ENCODE measurements around the gene LSR.

The LSR gene

DNA sequence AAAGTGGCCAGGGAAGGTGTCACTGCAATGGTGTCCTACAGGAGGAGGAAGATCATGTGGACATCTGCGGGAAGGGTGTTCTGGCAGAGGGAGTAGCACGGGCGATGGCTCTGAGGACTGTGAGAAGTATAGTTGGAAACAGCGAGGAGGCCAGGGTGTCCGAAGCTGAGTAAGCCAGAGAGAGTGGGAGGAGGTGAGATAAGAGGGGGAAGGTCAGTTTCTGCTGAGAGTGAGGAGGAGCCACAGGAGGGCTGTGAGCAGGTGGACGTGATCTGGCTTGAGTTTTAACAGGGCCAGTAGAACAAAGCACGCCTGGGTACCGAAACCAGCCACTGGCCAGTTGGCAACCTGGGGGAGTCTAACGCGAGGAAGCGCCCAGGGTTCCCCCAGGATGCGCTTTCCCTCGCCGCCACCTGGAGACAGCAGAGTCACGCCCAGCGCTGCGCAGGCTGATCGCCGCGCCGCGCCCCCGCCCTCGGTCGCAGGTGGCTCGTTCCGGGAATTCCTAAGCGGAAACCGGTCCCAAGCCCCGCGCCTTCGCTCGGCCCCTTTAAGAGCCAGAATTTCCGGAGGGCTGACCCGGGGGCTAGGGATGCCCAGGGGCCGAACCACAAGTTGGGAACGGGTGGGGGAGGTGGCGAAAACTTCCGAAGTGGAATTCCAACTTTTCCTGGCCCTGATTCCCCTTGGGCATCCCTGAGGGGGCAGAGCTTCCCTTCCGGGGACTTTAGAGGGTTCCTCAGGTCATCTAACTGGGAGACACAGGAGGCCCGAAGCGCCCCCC, 1.1 kb upstream of the LSR start (continued):
- TF ChIP-seq, protein P1, sequence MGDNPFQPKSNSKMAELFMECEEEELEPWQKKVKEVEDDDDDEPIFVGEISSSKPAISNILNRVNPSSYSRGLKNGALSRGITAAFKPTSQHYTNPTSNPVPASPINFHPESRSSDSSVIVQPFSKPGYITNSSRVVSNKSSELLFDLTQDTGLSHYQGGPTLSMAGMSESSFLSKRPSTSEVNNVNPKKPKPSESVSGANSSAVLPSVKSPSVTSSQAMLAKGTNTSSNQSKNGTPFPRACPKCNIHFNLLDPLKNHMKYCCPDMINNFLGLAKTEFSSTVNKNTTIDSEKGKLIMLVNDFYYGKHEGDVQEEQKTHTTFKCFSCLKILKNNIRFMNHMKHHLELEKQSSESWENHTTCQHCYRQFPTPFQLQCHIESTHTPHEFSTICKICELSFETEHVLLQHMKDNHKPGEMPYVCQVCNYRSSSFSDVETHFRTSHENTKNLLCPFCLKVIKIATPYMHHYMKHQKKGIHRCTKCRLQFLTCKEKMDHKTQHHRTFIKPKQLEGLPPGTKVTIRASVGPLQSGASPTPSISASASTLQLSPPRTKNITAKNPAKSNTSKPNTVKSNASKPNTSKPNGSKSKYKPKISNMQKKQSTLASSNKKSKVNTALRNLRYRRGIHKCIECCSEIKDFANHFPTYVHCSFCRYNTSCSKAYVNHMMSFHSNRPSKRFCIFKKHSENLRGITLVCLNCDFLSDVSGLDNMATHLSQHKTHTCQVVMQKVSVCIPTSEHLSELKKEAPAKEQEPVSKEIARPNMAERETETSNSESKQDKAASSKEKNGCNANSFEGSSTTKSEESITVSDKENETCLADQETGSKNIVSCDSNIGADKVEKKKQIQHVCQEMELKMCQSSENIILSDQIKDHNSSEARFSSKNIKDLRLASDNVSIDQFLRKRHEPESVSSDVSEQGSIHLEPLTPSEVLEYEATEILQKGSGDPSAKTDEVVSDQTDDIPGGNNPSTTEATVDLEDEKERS (tag by site-specific recombination; IDR thresholded peaks at IDR 0.05): peak; percentile 54; the same call in 1 of the 2 replicates
- TF ChIP-seq ZNF416 (tag by site-specific recombination; IDR thresholded peaks at IDR 0.05) (no peak), ZNF169 (tag by site-specific recombination; IDR thresholded peaks at IDR 0.05) (no peak), ZNF48 (tag by site-specific recombination; IDR thresholded peaks at IDR 0.05) (no peak), GLIS1 (tag by site-specific recombination; IDR thresholded peaks at IDR 0.05) (peak; percentile 55), ZNF138 (tag by site-specific recombination; IDR thresholded peaks at IDR 0.05; ENCODE audit: borderline replicate concordance) (no peak), ZNF785 (tag by site-specific recombination; IDR thresholded peaks at IDR 0.05) (0 out of 2 replicates have a peak, but pooled peaks have one; percentile 18), ZSCAN16 (tag by site-specific recombination; IDR thresholded peaks at IDR 0.05) (no peak), ZNF341 (tag by site-specific recombination; IDR thresholded peaks at IDR 0.05; ENCODE audit: low read depth) (peak; percentile 94), ZNF561 (tag by site-specific recombination; IDR thresholded peaks at IDR 0.05; ENCODE audit: borderline replicate concordance) (peak; percentile 37; the same call in 1 of the 2 replicates), MYNN (tag by site-specific recombination; IDR thresholded peaks at IDR 0.05; ENCODE audit: borderline replicate concordance) (no peak), PRDM1 (tag by site-specific recombination; IDR thresholded peaks at IDR 0.05) (peak; percentile 95), FEZF1 (tag by site-specific recombination; IDR thresholded peaks at IDR 0.05) (no peak), ZNF664 (tag by site-specific recombination; IDR thresholded peaks at IDR 0.05) (no peak), ZNF214 (tag by site-specific recombination; IDR thresholded peaks at IDR 0.05; ENCODE audit: borderline replicate concordance) (no peak), ZFHX2 (tag by site-specific recombination; conservative IDR thresholded peaks at IDR 0.05) (peak; percentile 91), ZNF121 (tag by site-specific recombination; IDR thresholded peaks at IDR 0.05) (no peak), OSR2 (tag by site-specific recombination; IDR thresholded peaks at IDR 0.05) (no peak), ZNF175 (tag by site-specific recombination; IDR thresholded peaks at IDR 0.05) (no peak), KLF9 (tag by site-specific recombination; IDR thresholded peaks at IDR 0.05; ENCODE audit: low read depth) (peak; percentile 82), BCL11B (tag by site-specific recombination; IDR thresholded peaks at IDR 0.05; ENCODE audit: low read depth) (no peak), ZNF302 (tag by site-specific recombination; IDR thresholded peaks at IDR 0.05; ENCODE audit: low read depth) (no peak)
- TF ChIP-seq, protein P2, sequence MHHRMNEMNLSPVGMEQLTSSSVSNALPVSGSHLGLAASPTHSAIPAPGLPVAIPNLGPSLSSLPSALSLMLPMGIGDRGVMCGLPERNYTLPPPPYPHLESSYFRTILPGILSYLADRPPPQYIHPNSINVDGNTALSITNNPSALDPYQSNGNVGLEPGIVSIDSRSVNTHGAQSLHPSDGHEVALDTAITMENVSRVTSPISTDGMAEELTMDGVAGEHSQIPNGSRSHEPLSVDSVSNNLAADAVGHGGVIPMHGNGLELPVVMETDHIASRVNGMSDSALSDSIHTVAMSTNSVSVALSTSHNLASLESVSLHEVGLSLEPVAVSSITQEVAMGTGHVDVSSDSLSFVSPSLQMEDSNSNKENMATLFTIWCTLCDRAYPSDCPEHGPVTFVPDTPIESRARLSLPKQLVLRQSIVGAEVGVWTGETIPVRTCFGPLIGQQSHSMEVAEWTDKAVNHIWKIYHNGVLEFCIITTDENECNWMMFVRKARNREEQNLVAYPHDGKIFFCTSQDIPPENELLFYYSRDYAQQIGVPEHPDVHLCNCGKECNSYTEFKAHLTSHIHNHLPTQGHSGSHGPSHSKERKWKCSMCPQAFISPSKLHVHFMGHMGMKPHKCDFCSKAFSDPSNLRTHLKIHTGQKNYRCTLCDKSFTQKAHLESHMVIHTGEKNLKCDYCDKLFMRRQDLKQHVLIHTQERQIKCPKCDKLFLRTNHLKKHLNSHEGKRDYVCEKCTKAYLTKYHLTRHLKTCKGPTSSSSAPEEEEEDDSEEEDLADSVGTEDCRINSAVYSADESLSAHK (tag by site-specific recombination; IDR thresholded peaks at IDR 0.05): no peak; the same call in none of the 2 replicates
- TF ChIP-seq, protein P3, sequence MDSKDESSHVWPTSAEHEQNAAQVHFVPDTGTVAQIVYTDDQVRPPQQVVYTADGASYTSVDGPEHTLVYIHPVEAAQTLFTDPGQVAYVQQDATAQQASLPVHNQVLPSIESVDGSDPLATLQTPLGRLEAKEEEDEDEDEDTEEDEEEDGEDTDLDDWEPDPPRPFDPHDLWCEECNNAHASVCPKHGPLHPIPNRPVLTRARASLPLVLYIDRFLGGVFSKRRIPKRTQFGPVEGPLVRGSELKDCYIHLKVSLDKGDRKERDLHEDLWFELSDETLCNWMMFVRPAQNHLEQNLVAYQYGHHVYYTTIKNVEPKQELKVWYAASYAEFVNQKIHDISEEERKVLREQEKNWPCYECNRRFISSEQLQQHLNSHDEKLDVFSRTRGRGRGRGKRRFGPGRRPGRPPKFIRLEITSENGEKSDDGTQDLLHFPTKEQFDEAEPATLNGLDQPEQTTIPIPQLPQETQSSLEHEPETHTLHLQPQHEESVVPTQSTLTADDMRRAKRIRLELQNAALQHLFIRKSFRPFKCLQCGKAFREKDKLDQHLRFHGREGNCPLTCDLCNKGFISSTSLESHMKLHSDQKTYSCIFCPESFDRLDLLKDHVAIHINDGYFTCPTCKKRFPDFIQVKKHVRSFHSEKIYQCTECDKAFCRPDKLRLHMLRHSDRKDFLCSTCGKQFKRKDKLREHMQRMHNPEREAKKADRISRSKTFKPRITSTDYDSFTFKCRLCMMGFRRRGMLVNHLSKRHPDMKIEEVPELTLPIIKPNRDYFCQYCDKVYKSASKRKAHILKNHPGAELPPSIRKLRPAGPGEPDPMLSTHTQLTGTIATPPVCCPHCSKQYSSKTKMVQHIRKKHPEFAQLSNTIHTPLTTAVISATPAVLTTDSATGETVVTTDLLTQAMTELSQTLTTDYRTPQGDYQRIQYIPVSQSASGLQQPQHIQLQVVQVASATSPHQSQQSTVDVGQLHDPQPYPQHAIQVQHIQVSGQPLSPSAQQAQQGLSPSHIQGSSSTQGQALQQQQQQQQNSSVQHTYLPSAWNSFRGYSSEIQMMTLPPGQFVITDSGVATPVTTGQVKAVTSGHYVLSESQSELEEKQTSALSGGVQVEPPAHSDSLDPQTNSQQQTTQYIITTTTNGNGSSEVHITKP (tag by site-specific recombination; IDR thresholded peaks at IDR 0.05): peak; percentile 72
- TF ChIP-seq, protein P4, sequence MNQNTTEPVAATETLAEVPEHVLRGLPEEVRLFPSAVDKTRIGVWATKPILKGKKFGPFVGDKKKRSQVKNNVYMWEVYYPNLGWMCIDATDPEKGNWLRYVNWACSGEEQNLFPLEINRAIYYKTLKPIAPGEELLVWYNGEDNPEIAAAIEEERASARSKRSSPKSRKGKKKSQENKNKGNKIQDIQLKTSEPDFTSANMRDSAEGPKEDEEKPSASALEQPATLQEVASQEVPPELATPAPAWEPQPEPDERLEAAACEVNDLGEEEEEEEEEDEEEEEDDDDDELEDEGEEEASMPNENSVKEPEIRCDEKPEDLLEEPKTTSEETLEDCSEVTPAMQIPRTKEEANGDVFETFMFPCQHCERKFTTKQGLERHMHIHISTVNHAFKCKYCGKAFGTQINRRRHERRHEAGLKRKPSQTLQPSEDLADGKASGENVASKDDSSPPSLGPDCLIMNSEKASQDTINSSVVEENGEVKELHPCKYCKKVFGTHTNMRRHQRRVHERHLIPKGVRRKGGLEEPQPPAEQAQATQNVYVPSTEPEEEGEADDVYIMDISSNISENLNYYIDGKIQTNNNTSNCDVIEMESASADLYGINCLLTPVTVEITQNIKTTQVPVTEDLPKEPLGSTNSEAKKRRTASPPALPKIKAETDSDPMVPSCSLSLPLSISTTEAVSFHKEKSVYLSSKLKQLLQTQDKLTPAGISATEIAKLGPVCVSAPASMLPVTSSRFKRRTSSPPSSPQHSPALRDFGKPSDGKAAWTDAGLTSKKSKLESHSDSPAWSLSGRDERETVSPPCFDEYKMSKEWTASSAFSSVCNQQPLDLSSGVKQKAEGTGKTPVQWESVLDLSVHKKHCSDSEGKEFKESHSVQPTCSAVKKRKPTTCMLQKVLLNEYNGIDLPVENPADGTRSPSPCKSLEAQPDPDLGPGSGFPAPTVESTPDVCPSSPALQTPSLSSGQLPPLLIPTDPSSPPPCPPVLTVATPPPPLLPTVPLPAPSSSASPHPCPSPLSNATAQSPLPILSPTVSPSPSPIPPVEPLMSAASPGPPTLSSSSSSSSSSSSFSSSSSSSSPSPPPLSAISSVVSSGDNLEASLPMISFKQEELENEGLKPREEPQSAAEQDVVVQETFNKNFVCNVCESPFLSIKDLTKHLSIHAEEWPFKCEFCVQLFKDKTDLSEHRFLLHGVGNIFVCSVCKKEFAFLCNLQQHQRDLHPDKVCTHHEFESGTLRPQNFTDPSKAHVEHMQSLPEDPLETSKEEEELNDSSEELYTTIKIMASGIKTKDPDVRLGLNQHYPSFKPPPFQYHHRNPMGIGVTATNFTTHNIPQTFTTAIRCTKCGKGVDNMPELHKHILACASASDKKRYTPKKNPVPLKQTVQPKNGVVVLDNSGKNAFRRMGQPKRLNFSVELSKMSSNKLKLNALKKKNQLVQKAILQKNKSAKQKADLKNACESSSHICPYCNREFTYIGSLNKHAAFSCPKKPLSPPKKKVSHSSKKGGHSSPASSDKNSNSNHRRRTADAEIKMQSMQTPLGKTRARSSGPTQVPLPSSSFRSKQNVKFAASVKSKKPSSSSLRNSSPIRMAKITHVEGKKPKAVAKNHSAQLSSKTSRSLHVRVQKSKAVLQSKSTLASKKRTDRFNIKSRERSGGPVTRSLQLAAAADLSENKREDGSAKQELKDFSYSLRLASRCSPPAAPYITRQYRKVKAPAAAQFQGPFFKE (tag by site-specific recombination; IDR thresholded peaks at IDR 0.05; ENCODE audit: borderline replicate concordance): no peak
